Ascending aorta (tissue), 2 donors: ENCODE results near the gene LSM5. TPM values are rescaled to one million over a fixed set of nuclear protein-coding genes. Genes with fewer than 3 reads are reported as not detected.

Experiments
- DNase-seq, 2 donors: peaks; one replicate each; pipeline ENCODE4 v3.0.0-alpha.2; 2019; ENCODE audit warnings: low spot score in 2 of 2
- H3K27ac ChIP-seq, 2 donors: fragments of 200-600 bp; sonication (generic); one replicate each; pipeline ENCODE4 v1.5.1; 2016 to 2017; ENCODE audit warnings: mild to moderate bottlenecking in 1 of 2
- H3K27me3 ChIP-seq: fragments of 200-600 bp; sonication (generic); one replicate; pipeline ENCODE4 v1.5.1; 2017
- H3K36me3 ChIP-seq, 2 donors: fragments of 200-600 bp; sonication (generic); one replicate each; pipeline ENCODE4 v1.5.1; 2016
- H3K4me1 ChIP-seq, 2 donors: fragments of 200-600 bp; sonication (generic); one replicate each; pipeline ENCODE4 v1.5.1; 2016 to 2017; ENCODE audit warnings: mild to moderate bottlenecking in 1 of 2
- H3K4me3 ChIP-seq, 2 donors: fragments of 200-600 bp; sonication (generic); one replicate each; pipeline ENCODE4 v1.5.1; 2016 to 2017; ENCODE audit warnings: mild to moderate bottlenecking in 1 of 2
- H3K9me3 ChIP-seq, 2 donors: fragments of 200-600 bp; sonication (generic); one replicate each; pipeline ENCODE4 v1.5.1; 2016
- CTCF ChIP-seq, 3 experiments: fragments of 200-600 bp in 2 of 3; fragments of 450-650 bp in 1 of 3; sonication (generic) in 2 of 3; IDR thresholded peaks; one replicate each; pipeline ENCODE4 v1.5.1; 2016 to 2019; ENCODE audit warnings: antibody characterized with exemption in 3 of 3, mild to moderate bottlenecking in 1 of 3, moderate library complexity in 1 of 3
- intact Hi-C: fragments of 100-400 bp; cut with DNase I; formaldehyde crosslinking; loops from one replicate; pipeline ENCODE4 v1.15.1; 2023
- total RNA-seq: library from RNA; depleted of rRNA; stranded (reverse); fragments of >200 nt; gene quantifications from one replicate; pipeline ENCODE4 v1.1.0, GENCODE V29; 2016

Gene LSM5
- total RNA-seq, 1 donor from 2014 or later, result 20.5 TPM

GRCh38 chr7:32459788-32460187, 30.4 kb downstream of the LSM5 start:
- no peak for TF ChIP-seq CTCF (IDR thresholded peaks at IDR 0.05)
- DNase-seq, result no peak
- Histone ChIP-seq H3K36me3 (no peaks in the 10 kb centered on the region), H3K4me3 (no peak overlapping the region), H3K27ac (no peak overlapping the region), H3K27me3 (no peaks in the 10 kb centered on the region), H3K4me1 (no peaks in the 10 kb centered on the region), H3K9me3 (no peaks in the 10 kb centered on the region)
- intact Hi-C loops, result no loop called here

GRCh38 chr7:32458025-32458424, 32.2 kb downstream of the LSM5 start:
- no peak overlapping the region for H3K4me3 ChIP-seq
- H3K36me3 ChIP-seq, result no peaks in the 10 kb centered on the region
- H3K4me1 ChIP-seq, result no peaks in the 10 kb centered on the region
- no peaks in the 10 kb centered on the region for H3K27me3 ChIP-seq
- no peak for TF ChIP-seq CTCF (IDR thresholded peaks at IDR 0.05)
- DNase-seq, result no peak
- H3K27ac ChIP-seq, result no peak overlapping the region
- intact Hi-C loops, result no loop called here
- H3K9me3 ChIP-seq, result no peaks in the 10 kb centered on the region

GRCh38 chr7:32453341-32454011, 36.7 kb downstream of the LSM5 start:
- H3K27me3 ChIP-seq, result no peaks in the 10 kb centered on the region
- no peak for TF ChIP-seq CTCF (IDR thresholded peaks at IDR 0.05)
- no peak overlapping the region for H3K4me3 ChIP-seq
- no peak overlapping the region for H3K27ac ChIP-seq
- no peaks in the 10 kb centered on the region for H3K4me1 ChIP-seq
- no peaks in the 10 kb centered on the region for H3K9me3 ChIP-seq
- no peaks in the 10 kb centered on the region for H3K36me3 ChIP-seq
- intact Hi-C loops, result no loop called here
- no peak for DNase-seq

- TF ChIP-seq CTCF (IDR thresholded peaks at IDR 0.05), result no peak
- H3K36me3 ChIP-seq, result no peaks in the 10 kb centered on the region
- H3K4me3 ChIP-seq, result no peak overlapping the region
- H3K27me3 ChIP-seq, result no peaks in the 10 kb centered on the region
- no peaks in the 10 kb centered on the region for H3K9me3 ChIP-seq
- intact Hi-C loops, result no loop called here
- H3K4me1 ChIP-seq, result no peaks in the 10 kb centered on the region
- DNase-seq, result no peak
- H3K27ac ChIP-seq, result no peak overlapping the region
These were observed 43.0 kb downstream of the LSM5 start for GRCh38 chr7:32447218-32447617.

GRCh38 chr7:32436146-32436928, 53.8 kb downstream of the LSM5 start:
- DNase-seq, result no peak
- no peak for TF ChIP-seq CTCF (IDR thresholded peaks at IDR 0.05)
- Histone ChIP-seq H3K27me3 (no peaks in the 10 kb centered on the region), H3K9me3 (no peaks in the 10 kb centered on the region), H3K27ac (no peak overlapping the region), H3K36me3 (no peaks in the 10 kb centered on the region), H3K4me1 (no peaks in the 10 kb centered on the region), H3K4me3 (no peak overlapping the region)
- intact Hi-C loops, result no loop called here

Other genes with a start within 250 kb of the LSM5 start
- gene AVL9, start 5.1 kb upstream of the LSM5 start, total RNA-seq, result 78.3 TPM